HepG2 (cell line): ENCODE data around the gene DAZAP1. TPM values are rescaled to one million over a fixed set of nuclear protein-coding genes. Genes with fewer than 3 reads are reported as not detected.

ENCODE experiments used
- ATF7 ChIP-seq, 2 experiments: fragments of 450-650 bp in 1 of 2; sonication (generic) in 1 of 2; formaldehyde crosslinking in 1 of 2; IDR thresholded peaks; 2 replicates each; pipeline versions ENCODE4 v1.4.0 to v1.6.1; 2016 to 2020; ENCODE audit warnings: antibody characterized with exemption in 1 of 2, mild to moderate bottlenecking in 1 of 2, missing genetic modification reagents in 1 of 2
- ATF7-NPFF ChIP-seq: sonication (generic); formaldehyde crosslinking; IDR thresholded peaks from 2 replicates; pipeline ENCODE4 v1.8.1; 2023; ENCODE audit warnings: mild to moderate bottlenecking, low read depth, missing genetic modification reagents, moderate library complexity
- FOXK1 ChIP-seq: sonication (generic); formaldehyde crosslinking; IDR thresholded peaks from 2 replicates; pipeline ENCODE4 v1.4.0; 2020; ENCODE audit warnings: low read depth, missing genetic modification reagents, borderline replicate concordance
- IKZF4 ChIP-seq: sonication (generic); formaldehyde crosslinking; IDR thresholded peaks from 2 replicates; pipeline ENCODE4 v1.5.1; 2020; ENCODE audit warnings: borderline replicate concordance, mild to moderate bottlenecking, low read depth, missing genetic modification reagents; ENCODE audit errors: not compliant biosample characterization
- KDM2A ChIP-seq: sonication (generic); formaldehyde crosslinking; IDR thresholded peaks from 2 replicates; pipeline ENCODE4 v1.4.0; 2020; ENCODE audit warnings: low read depth, missing genetic modification reagents, borderline replicate concordance
- KDM5A ChIP-seq: fragments of 200-600 bp; sonication (generic); IDR thresholded peaks from 2 replicates; pipeline ENCODE4 v1.7.0; 2018; ENCODE audit warnings: antibody characterized with exemption, mild to moderate bottlenecking, low read length, borderline replicate concordance
- KDM6A ChIP-seq: IDR thresholded peaks from 2 replicates; pipeline ENCODE4 v1.6.1; 2016; ENCODE audit warnings: low read depth
- NBN ChIP-seq: fragments of 450-650 bp; conservative IDR thresholded peaks from 2 replicates; pipeline ENCODE4 v1.6.1; 2017
- NFYB ChIP-seq: sonication (generic); formaldehyde crosslinking; IDR thresholded peaks from 2 replicates; pipeline ENCODE4 v1.4.0; 2020; ENCODE audit warnings: missing genetic modification reagents
- PAF1 ChIP-seq: IDR thresholded peaks from 2 replicates; pipeline ENCODE4 v1.6.1; 2016; ENCODE audit warnings: missing genetic modification reagents, missing compliant biosample characterization
- TAF15 ChIP-seq: fragments of 200-400 bp; formaldehyde crosslinking; IDR thresholded peaks from one replicate; pipeline ENCODE4 v1.6.1; 2018; ENCODE audit warnings: mild to moderate bottlenecking, low read depth, low read length; ENCODE audit not compliant: poor library complexity, severe bottlenecking
- ZBTB7B ChIP-seq: sonication (generic); formaldehyde crosslinking; IDR thresholded peaks from 2 replicates; pipeline ENCODE4 v1.4.0; 2020; ENCODE audit warnings: missing genetic modification reagents
- ZFP36 ChIP-seq: fragments of 150-350 bp; IDR thresholded peaks from 2 replicates; pipeline ENCODE4 v1.6.1; 2018; ENCODE audit warnings: borderline replicate concordance, low read length, low read depth; ENCODE audit not compliant: partially characterized antibody
- ZNF30 ChIP-seq: sonication (generic); formaldehyde crosslinking; IDR thresholded peaks from 2 replicates; pipeline ENCODE4 v1.5.0; 2020; ENCODE audit warnings: mild to moderate bottlenecking, missing genetic modification reagents
- ZNF616 ChIP-seq: sonication (generic); formaldehyde crosslinking; IDR thresholded peaks from 2 replicates; pipeline ENCODE4 v1.5.0; 2020; ENCODE audit warnings: low read depth, mild to moderate bottlenecking, missing genetic modification reagents
- ZNF878 ChIP-seq: sonication (generic); formaldehyde crosslinking; IDR thresholded peaks from 2 replicates; pipeline ENCODE4 v1.8.1; 2023; ENCODE audit warnings: mild to moderate bottlenecking, missing genetic modification reagents, moderate library complexity
- polyA plus RNA-seq, 8 experiments: library from polyadenylated mRNA; depleted of rRNA in 3 of 8; stranded (reverse) in 7 of 8; unstranded in 1 of 8; fragments of >200 nt; fragmentation: Illumina TruSeq in 4 of 8; extraction: Trizol in 4 of 8; gene quantifications; 2 replicates each; pipeline versions ENCODE4 v1.2.1 to v1.2.3, GENCODE V29; 2011 to 2016; ENCODE audit warnings: low read depth in 4 of 8, missing spikeins in 1 of 8, mixed read lengths in 1 of 8; ENCODE audit not compliant: insufficient read depth in 1 of 8
- total RNA-seq, 5 experiments: library from RNA; depleted of rRNA; stranded (reverse); fragments of >200 nt; fragmentation: Illumina TruSeq; extraction: Trizol; gene quantifications; 2 replicates each; pipeline ENCODE4 v1.2.3, GENCODE V29; 2016; ENCODE audit warnings: low read depth in 1 of 5
- TF ChIP-seq, protein P1 (sequence below): sonication (generic); formaldehyde crosslinking; IDR thresholded peaks from 2 replicates; pipeline ENCODE4 v1.4.0; 2020; ENCODE audit warnings: missing genetic modification reagents
- TF ChIP-seq, protein P2 (sequence below): sonication (generic); formaldehyde crosslinking; IDR thresholded peaks from 2 replicates; pipeline ENCODE4 v1.5.0; 2020; ENCODE audit warnings: missing genetic modification reagents
- TF ChIP-seq, protein P3 (sequence below): fragments of 450-650 bp; IDR thresholded peaks from 2 replicates; pipeline ENCODE4 v1.6.1; 2017; ENCODE audit warnings: mild to moderate bottlenecking

The DAZAP1 gene
- total and polyA plus RNA-seq, 2 of the 13 experiments (the other 11 are each of a cell fraction or from before 2014, with no cell fraction given) = 63.3 to 79.2 TPM

GRCh38 chr19:1406774-1407527 lies 435 bp upstream of the DAZAP1 start (continued):
- TF ChIP-seq NFYB (CRISPR knock-in tag) (peak; percentile 74), ZBTB7B (CRISPR knock-in tag) (peak; percentile 64; the same call in 1 of the 2 replicates), KDM5A (no peak; the same call in 1 of the 2 replicates), ATF7 (IDR thresholded peaks at IDR 0.05) (no peak), ATF7 (CRISPR knock-in tag; IDR thresholded peaks at IDR 0.05) (0 out of 2 replicates have a peak, but pooled peaks have one; percentile 58), ZNF878 (no peak), PAF1 (CRISPR knock-in tag) (no peak), KDM6A (CRISPR knock-in tag) (no peak), FOXK1 (CRISPR knock-in tag) (peak; percentile 47; the same call in 1 of the 2 replicates), ATF7-NPFF (peak; percentile 65), KDM2A (CRISPR knock-in tag) (no peak; the same call in 1 of the 2 replicates), ZNF616 (CRISPR knock-in tag) (no peak), IKZF4 (CRISPR knock-in tag) (peak; percentile 22), ZFP36 (no peak), TAF15 (no peak), NBN (no peak), ZNF30 (no peak)
- TF ChIP-seq, protein P1, sequence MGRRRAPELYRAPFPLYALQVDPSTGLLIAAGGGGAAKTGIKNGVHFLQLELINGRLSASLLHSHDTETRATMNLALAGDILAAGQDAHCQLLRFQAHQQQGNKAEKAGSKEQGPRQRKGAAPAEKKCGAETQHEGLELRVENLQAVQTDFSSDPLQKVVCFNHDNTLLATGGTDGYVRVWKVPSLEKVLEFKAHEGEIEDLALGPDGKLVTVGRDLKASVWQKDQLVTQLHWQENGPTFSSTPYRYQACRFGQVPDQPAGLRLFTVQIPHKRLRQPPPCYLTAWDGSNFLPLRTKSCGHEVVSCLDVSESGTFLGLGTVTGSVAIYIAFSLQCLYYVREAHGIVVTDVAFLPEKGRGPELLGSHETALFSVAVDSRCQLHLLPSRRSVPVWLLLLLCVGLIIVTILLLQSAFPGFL (CRISPR knock-in tag) = no peak
- TF ChIP-seq, protein P2, sequence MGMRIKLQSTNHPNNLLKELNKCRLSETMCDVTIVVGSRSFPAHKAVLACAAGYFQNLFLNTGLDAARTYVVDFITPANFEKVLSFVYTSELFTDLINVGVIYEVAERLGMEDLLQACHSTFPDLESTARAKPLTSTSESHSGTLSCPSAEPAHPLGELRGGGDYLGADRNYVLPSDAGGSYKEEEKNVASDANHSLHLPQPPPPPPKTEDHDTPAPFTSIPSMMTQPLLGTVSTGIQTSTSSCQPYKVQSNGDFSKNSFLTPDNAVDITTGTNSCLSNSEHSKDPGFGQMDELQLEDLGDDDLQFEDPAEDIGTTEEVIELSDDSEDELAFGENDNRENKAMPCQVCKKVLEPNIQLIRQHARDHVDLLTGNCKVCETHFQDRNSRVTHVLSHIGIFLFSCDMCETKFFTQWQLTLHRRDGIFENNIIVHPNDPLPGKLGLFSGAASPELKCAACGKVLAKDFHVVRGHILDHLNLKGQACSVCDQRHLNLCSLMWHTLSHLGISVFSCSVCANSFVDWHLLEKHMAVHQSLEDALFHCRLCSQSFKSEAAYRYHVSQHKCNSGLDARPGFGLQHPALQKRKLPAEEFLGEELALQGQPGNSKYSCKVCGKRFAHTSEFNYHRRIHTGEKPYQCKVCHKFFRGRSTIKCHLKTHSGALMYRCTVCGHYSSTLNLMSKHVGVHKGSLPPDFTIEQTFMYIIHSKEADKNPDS (CRISPR knock-in tag) = no peak
- TF ChIP-seq, protein P3, sequence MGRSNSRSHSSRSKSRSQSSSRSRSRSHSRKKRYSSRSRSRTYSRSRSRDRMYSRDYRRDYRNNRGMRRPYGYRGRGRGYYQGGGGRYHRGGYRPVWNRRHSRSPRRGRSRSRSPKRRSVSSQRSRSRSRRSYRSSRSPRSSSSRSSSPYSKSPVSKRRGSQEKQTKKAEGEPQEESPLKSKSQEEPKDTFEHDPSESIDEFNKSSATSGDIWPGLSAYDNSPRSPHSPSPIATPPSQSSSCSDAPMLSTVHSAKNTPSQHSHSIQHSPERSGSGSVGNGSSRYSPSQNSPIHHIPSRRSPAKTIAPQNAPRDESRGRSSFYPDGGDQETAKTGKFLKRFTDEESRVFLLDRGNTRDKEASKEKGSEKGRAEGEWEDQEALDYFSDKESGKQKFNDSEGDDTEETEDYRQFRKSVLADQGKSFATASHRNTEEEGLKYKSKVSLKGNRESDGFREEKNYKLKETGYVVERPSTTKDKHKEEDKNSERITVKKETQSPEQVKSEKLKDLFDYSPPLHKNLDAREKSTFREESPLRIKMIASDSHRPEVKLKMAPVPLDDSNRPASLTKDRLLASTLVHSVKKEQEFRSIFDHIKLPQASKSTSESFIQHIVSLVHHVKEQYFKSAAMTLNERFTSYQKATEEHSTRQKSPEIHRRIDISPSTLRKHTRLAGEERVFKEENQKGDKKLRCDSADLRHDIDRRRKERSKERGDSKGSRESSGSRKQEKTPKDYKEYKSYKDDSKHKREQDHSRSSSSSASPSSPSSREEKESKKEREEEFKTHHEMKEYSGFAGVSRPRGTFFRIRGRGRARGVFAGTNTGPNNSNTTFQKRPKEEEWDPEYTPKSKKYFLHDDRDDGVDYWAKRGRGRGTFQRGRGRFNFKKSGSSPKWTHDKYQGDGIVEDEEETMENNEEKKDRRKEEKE = no peak
